IPS DF 4.7 (cell line): ENCODE data around the gene STAT4.
A peak's percentile ranks its signal among the peaks of the same experiment; 100 is the strongest.

Experiments used
- DNase-seq: peaks from one replicate; pipeline ENCODE4 v3.0.0-alpha.2; 2013; ENCODE audit warnings: low spot score; ENCODE audit errors: extremely low read depth

The STAT4 gene, protein sequence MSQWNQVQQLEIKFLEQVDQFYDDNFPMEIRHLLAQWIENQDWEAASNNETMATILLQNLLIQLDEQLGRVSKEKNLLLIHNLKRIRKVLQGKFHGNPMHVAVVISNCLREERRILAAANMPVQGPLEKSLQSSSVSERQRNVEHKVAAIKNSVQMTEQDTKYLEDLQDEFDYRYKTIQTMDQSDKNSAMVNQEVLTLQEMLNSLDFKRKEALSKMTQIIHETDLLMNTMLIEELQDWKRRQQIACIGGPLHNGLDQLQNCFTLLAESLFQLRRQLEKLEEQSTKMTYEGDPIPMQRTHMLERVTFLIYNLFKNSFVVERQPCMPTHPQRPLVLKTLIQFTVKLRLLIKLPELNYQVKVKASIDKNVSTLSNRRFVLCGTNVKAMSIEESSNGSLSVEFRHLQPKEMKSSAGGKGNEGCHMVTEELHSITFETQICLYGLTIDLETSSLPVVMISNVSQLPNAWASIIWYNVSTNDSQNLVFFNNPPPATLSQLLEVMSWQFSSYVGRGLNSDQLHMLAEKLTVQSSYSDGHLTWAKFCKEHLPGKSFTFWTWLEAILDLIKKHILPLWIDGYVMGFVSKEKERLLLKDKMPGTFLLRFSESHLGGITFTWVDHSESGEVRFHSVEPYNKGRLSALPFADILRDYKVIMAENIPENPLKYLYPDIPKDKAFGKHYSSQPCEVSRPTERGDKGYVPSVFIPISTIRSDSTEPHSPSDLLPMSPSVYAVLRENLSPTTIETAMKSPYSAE

DNA sequence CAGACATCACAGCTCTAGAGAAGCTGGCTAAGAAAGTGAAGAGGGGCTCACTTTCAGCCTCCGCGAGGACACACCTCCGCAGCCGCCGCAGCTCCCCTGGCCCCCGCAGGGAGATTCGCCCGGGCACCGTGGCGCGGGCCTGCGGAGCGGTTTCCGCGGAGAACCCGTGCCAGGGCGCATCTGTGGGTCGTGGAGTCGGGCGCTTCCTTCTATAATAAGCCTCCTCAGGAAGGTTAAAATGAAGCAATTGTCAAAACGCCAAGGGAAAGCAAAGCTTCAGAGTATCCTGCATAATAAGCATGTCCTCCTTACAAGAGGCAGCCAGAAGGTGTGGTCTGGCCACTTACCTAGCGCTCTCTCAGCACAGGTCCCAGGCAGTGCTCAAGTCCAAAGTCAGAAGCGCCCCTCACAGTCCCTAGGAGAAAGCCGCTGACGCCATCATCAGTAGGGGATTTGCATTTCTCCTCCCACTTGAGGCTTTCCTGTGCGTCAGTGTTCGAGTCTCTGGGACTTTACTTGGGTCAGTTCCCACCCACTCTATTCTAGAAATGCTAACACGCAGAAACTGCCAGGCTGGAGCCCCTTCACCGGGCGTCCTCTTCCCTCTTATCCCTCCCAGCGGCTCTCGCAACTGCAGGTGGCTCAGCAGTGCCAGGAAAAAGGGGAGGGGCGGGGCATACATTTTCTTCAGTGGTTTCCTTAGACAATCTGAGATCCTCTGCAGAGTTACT, at the start of gene STAT4:
TSS of gene STAT4 (minus strand) at position 395 of the 731 bp plus-strand sequence. CDS start 2,791 bp downstream, outside the sequence.
- peak; percentile 41 for DNase-seq

DNA sequence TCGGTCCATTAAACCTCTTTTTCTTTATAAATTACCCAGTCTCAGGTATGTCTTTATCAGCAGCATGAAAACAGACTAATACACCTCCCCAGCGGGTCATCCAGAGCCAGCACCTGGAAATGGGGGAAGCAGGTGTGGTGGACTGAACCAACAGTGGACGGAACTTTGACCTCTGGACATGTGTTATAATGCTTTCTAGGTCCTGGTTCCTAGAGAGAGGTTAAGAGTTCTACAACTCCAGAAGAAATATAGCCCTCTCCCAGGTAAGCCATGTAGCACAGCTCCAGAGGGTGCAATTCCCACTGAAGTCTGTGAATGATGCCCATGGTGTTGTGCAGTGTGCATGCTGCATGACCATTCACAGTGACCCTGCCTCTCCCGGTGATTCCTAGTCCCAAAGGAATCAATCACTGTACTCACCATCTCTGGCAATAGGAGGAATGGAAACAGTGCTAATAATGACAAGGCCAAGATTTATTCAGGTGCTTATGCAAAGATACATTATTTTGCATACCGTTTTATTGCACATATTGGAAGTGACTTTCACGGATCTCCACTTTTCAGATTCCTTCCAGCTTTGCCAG, 49.2 kb upstream of the STAT4 start:
- no peak for DNase-seq

DNA sequence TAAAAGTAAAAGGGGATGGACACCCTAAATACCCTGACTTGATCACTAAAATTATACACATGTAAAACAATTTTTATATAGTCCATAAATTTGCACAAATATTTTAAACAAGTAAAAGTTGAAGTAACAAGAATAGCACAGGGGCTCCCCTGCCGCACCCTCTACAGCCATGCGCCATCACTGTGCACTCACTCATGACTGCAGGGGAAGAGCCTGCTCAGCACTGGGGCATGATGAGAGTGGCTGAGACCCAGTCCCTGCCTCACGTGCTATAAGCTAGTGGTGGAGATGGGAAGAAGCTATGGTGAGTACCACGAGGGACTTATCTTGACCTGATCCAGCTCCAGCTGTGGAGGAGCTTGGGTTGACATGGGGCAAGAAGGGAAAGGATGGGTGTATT, 47.5 kb upstream of the STAT4 start:
- DNase-seq: no peak

DNA sequence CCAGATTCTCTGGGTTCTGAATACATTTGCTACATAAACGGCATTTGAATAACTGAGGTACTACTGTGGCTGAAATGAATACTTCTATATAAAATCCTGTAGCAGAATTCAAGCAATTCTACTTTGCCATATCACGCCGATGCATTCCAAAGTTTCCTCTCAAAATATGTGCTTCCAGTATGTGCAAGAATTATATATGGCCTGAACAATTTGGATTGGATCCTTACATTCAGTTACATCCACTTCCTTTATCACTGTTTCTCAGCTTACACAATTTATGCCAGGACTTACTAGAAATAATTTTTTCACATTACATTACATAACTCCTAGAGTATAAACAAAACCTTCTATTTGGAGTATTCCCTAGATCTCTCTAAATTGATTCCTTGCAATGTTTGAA, 46.3 kb upstream of the STAT4 start:
- DNase-seq: no peak

DNA sequence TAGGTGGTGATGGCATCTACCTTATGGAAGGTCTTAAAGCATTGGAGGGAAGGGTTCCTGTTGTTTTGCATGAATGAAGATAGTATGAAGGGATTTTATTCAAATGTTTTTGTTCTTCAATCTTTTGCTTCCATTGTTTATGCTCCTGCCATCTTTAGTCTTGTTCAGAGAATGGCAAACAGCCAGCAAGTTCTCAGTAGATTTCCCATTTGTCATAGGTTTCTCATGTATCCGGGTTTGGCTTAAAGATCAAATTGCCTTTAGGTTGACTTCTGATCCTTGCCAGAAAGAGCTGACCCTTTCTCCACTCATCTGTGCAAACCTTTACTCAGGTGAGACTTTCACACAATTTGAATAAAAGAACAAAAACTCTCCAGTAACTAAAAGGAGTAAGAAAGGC, 44.2 kb upstream of the STAT4 start:
- no peak for DNase-seq

DNA sequence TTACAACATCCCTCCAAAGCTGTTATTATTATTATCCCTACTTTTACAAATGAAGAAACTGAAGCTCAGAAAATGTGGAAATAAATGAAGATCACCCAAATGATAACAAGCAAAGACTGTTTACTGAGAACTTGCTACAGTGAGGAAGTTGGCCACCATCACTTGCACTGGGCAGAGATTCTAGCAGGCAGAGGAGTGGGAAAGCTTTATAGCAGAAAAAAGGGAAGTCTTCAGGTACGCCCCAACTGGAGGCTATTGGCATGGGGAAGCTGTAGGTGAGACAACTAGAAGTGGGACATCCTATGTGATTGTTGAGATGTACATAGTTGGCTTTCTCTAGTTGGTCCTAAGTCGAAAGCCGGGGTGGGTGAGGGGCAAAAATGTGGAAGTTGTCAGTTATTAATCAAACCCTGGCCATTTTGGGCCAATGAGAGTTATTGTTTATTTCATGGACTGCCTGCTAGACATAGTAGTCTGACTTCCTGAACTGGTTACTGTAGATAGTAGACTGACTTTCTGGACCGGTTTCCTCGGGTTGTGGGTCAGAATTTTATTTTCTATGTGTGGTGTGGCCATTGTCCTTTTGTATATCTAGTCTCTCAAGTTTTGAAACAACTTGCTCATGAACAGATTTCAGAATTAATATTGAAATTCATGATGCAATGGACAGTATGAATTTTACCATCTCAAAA, 40.2 kb upstream of the STAT4 start:
- no peak for DNase-seq

DNA sequence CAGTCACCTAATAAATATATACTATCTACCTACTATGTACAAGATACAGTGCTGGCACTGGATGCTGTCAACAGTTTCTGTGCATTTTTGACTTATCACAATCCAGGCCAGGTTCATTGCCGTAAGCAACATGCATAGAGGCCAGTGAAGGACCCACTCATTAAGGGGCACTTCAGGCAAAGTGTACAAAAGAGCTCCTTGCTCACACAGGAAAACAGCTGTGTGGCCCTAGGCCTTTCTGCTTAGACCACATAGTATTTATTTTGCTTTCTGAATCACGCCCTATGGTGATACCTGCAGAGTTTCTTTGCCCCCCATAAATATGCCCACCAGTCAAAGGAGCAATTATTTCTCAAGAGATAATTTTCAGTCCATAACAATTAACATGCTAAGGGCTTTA, 39.6 kb upstream of the STAT4 start:
- no peak for DNase-seq

DNA sequence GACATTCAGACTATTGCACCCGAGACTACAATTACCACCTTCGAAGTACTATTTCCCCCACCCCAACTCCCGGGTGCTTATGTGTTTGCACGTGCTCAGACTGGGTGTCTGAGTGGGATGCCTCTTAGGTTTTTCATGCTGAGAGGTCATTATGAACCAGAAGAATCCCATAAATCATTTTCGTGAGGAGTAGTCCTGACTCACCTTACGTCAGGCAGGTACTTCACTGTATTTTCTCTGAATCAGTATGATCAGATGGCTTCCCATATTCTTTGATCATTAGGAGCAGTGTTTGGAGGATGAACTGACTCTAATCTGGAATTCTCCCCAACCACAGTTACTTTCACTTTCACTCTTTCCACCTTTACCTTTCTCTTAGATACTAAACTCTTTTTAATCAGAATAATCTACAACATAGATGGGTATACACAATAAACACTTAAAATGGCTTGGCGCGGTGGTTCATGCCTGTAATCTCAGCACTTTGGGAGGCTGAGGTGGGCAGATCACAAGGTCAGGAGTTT, 38.4 kb upstream of the STAT4 start:
- DNase-seq: no peak

DNA sequence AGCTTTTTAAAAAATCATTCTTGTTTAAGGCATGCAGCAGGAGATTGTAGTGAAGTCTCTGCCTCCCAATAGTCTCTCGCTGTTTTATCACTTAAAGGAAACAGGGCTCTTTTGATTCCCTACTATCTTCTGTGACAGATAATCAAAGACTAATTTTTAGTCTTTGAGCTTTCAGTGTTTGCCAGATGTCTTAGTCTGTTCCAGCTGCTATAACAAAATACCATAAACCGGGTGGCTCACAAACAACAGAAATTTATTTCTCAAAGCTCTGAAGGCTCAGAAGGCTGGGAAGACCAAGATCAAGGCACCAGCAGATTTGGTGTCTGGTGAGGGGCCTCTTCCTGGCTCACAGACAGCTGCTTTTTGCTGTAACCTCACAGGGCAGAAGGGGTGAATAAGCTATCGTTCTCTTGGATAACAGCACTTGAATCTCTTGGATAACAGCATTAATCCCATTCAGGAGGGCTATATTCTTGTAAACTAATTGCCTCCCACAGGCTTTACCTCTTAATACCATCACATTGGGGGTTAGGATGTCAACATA, 37.8 kb upstream of the STAT4 start:
- no peak for DNase-seq

DNA sequence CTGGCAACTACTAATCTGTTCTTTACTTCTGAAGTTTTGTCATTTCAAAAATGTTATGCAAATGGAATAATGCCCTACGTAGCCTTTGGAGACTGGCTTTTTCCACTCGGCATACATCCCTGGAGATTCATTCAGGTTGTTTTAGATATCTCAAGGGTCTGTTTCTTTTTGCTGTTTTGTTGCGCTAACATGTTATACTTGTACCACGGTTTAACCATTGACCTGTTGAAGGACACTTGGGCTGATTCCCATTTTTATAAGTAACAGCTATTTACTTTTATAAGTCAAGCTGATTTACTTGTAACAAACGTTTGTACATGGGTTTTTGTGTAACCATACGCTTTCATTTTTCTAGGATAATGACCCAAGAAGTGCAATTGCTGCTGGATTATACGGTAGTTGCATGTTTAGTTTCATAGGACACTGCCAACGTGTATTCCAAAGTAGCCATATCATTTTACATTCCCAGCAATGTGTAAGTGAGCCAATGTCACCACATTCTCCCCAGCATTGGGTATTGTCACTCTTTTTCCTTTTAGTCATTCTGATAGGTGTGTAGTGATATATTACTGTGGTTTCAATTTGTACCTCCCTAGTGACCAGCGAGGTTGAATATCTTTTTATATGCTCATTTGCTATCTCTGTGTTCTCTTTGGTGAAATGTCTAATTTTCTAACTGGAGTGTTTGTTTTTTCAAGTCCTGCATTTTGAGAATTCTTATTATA, 36.5 kb upstream of the STAT4 start:
- DNase-seq: no peak

DNA sequence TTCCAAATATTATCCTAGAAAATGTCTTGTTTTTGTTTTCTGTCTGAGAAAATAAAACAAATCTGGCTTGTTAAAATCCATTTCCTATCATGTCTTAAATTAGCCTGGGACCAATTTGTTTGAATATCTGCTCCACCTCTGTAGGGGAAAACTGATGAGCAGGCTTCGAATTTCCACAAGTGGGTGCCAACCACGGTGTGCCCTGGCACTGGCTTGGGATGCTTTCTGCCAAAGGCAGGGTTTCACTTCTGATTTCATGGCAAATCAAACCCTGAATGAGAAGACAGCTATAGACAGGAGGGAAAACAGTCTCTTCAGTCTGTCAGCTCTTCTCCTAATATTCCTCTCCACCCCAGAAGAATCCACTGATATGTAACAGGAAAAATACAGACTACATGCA, 33.7 kb upstream of the STAT4 start:
- no peak for DNase-seq

DNA sequence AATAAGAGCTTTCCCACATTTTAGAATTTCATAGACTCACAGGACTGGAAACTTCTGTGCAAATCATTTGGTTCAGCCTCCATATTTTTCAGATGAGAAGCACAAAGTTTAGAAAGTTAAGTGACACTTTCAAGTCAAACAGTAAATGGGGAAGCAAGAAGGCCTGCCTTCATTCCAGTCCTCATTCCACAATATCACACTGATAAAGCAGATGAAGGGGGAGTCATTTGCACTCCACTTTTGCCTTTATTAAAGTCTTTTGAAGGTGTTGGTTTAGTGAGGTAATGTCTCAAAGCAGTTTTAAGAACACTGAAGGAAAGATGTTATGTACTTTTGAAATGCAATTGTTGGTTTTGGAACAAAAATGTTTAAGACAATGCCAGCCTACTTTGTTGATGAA, 32.7 kb upstream of the STAT4 start:
- DNase-seq: no peak

DNA sequence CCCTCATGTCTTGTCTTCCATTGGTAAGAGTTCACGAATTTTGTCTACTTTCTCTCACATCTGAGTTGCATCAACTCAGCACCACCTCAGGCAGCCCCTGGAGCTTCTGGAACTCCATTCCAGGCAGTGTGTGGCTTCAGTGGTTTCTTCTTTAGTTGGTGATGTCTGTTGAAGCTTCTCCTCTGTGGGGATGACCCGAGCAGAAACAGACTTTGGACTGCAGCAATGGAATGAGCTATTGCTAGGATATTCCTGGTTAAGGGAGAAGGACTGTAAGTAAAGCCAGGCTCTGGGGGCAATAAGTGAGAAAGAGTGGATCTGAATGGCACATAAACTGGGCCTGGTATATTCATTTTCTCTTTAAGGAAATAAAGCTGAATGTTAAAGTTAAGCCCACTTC, 32.3 kb upstream of the STAT4 start:
- DNase-seq: no peak

DNA sequence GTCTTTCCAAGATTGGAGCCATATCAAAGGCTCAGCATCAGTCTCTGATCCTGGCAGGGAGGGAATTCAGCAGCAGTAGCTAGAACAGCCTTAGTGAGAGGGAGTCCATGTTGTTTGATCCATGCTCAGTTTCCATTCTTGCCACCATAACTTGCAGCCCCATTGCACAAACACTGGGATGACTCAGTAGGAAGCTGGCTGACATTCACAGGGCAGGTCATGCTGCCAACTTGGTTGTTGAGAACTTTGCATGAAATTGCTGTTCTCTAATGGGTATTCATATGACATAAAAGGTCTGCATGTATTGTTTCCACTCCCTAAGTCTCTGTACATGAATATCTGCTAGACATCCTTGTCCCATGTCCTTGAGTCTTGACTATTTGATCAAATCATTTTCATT, 29.9 kb upstream of the STAT4 start:
- no peak for DNase-seq

DNA sequence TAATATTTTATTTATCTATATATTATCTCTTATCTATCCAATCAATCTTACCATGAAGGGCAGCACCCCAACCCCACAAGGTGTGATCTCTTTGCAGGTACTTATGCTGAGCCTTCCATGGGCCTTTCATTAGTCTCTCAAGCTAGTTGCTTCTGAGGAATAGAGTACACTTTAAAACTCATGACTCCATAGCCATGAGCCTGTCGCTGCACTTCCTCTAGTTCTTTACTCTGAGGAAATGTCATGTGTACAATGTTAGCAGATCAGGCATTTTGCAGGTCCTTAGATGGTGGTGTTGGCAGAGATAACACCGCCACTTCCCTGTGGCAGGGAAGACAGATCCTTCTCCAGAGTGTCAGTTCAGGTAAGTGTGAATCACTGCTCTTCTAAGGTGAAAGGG, 29.5 kb upstream of the STAT4 start:
- no peak for DNase-seq

DNA sequence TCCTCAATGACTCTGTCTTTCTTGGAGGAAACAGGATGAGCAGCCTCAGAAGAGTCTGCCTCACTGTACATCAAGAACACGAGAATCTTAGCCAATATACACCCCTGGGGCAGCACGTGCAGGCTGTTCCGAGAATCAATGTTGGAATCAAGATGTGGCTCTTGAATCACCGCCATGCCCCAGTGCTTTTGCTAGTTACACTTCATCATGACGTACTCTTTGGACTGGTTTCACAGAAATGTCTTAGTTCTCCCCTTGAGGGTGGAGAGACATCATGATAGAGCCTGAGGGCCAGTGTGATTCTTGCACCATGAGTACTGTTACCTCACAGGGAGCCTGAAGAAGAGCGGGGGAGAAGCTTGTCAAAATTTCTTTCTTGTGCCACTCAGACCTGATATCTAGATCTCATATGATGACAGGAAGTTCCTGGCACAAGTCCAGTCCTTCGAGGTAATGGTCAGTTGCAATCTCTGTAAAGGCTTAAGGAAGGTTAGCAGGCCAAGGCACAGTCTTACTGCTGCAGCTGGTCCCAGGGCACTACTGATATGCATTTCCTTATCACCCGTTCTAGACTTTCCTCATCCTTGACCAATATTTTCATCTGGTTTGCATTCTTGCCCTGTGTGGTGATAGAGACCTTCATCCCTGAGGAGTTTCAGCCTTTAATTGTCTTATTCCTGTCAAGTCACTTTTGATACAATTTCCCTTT, 28.2 kb upstream of the STAT4 start:
- no peak for DNase-seq

DNA sequence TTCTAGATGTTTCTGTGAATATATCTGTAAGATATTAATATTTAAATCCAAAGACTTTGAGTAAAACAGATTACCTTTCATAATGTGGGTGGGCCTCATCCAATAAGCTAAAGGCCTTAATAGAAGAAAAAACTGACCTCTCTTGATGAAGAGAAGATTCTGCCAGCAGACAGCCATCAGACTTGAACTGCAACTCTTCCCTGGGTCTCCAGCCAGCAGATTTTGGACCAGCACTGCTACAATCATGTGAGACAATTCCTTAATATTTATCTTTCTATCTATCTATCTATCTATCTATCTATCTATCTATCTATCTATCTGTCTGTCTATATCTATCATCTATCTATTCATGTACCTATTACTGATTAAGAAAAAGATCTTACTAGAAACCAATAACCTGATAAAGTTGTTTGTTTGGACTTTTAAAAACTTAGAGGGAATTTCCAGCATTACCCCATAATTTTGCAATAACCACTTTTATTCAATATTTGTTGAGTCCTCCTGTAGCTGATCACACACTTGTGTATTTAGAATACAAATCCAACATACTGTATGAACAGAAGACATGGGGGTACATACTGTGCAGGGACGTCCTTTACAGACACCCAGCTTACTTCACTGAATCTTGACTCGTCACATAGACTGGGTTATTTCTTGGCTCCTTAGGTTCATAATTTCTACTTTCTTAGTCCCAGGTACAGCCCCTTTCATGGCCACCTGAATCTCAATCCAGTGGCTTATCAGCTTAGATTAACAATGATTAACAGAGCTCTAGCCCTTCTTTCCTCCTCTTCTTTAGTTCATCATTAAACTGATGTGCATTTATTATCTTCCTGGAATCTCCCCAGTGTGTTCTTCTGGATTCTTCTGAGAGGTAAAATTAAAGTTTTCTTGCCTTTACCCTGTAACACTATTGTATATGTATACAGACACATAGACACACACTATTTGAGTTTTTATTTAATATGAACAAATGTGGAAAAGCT, 27.2 kb upstream of the STAT4 start:
- DNase-seq: no peak

DNA sequence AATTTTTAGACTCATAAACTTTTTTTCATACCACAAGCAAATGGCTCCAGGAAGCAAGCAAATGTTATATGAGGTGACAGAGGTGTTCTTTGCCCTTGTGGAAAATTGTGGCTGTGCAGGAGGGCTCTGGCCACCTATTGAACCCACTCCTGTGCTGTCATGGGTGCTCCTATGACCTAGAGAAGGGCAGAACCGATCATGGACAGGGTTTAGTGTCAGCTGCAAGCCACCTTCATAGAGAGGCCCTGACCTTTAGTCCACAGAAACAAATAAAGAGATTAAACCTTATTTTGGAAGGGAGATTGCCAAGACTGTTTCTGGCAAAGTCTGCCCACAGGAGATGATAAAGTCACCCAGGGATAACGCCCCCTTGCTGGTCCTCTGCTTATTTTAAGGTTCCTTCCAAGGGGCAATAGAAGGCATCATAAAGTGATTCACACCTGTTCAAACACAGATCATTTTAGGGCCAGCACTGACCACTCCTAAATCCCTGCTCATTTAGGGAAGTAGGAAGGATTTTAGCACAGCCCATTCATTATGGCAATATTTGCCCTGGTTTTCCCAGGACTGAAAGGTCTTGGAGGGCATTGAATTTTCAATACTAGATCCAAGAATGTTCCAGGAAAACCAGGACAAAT, 26.1 kb upstream of the STAT4 start:
- no peak for DNase-seq
